ENCODE results near the gene VRK1.

GRCh38 chr14:96793547-96793946 is 3.6 kb upstream of the VRK1 start:
- TF ChIP-seq CTCF (IDR thresholded peaks at IDR 0.05) = no peak
- no peak for TF ChIP-seq POLR2A (IDR thresholded peaks at IDR 0.05)
- no peak for TF ChIP-seq POLR2AphosphoS5 (IDR thresholded peaks at IDR 0.05)

Data from transverse colon (tissue), 4 donors.